ENCODE measurements around the gene AP3B2. TPM values are rescaled to one million over a fixed set of nuclear protein-coding genes. Genes with fewer than 3 reads are reported as not detected.
"Not testable (repeated sequence)": the region's sequence is repeated elsewhere in the genome, so short reads cannot be mapped to it uniquely, and the experiment has no call there.

The AP3B2 gene
- total RNA-seq, 3 donors from 2014 or later = 4.6 to 8.0 (median 5.3) TPM

DNA sequence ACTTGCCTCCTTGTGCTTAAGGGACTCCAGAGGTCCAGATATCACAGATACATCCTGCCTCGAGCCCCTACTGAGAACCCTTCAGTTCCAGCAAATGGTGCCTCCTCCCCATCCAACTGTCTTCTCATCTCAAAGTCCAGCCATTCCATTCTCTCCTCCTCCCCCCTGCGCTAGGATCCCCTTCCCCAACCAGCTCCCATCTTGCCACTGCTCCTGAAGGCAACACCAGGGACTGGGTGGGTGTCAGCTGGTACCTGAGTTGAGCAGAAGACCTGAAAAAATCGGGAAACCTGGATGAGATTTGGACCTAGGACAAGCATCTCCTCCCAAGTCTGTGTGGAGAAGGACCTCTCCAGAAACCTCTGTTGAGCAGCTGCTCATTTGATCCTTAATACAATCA is 2.4 kb upstream of the AP3B2 start:
- intact Hi-C loops (cut with DNase I; ENCODE audit: low total_unique reads) = loop anchor here (2.0 kb wide), 1 partner anchor 191 kb away; no protein-coding TSS in a partner anchor
- H3K4me3 ChIP-seq = no peak overlapping the region
- no peaks in the 10 kb centered on the region for H3K36me3 ChIP-seq
- H3K9me3 ChIP-seq = no peaks in the 10 kb centered on the region
- peaks cover 0 to 5% of the 10 kb centered on the region in 2 donors for H3K4me1 ChIP-seq
- H3K27ac ChIP-seq = no peak overlapping the region
- TF ChIP-seq, protein P1, sequence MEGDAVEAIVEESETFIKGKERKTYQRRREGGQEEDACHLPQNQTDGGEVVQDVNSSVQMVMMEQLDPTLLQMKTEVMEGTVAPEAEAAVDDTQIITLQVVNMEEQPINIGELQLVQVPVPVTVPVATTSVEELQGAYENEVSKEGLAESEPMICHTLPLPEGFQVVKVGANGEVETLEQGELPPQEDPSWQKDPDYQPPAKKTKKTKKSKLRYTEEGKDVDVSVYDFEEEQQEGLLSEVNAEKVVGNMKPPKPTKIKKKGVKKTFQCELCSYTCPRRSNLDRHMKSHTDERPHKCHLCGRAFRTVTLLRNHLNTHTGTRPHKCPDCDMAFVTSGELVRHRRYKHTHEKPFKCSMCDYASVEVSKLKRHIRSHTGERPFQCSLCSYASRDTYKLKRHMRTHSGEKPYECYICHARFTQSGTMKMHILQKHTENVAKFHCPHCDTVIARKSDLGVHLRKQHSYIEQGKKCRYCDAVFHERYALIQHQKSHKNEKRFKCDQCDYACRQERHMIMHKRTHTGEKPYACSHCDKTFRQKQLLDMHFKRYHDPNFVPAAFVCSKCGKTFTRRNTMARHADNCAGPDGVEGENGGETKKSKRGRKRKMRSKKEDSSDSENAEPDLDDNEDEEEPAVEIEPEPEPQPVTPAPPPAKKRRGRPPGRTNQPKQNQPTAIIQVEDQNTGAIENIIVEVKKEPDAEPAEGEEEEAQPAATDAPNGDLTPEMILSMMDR (IDR thresholded peaks at IDR 0.05) = no peak
- TF ChIP-seq POLR2A (IDR thresholded peaks at IDR 0.05) = no peak
- no peak for TF ChIP-seq POLR2AphosphoS5 (IDR thresholded peaks at IDR 0.05)
- no peaks in the 10 kb centered on the region for H3K27me3 ChIP-seq
- no peak for DNase-seq (ENCODE audit: low spot score in 2 of 2)

DNA sequence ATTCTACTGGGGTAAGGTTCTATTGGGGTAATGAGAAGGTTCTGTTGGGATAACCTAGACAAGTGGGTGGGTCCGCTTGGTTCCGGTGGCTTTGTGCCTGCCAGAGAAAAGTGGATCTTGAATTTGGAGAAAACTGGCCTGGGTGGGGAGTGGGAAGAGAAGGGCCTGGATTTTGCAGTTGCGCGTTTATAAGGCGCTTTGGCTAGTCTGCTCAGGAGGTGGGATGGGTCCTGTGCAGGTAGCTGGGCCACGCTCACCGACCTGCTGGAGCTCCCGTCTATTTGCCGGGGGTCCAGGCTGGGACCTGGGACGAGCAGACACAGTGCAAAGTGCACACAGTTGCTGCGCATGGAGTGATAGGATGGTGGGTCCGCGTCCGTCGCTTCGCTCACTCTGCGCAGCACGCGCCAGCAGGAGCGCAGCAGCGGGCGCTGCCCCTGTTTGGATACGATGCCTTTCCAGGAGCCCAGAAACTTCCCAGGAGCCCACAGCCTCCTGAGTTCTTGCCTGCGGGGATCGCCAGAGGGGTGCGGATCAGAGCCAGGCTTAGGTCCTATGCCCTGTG is 1.3 kb upstream of the AP3B2 start:
- no peaks in the 10 kb centered on the region for H3K36me3 ChIP-seq
- H3K27ac ChIP-seq = no peak overlapping the region
- no peaks in the 10 kb centered on the region for H3K9me3 ChIP-seq
- intact Hi-C loops (cut with DNase I; ENCODE audit: low total_unique reads) = no loop called here
- no peak for DNase-seq (ENCODE audit: low spot score in 2 of 2)
- H3K4me1 ChIP-seq = peaks cover 0 to 5% of the 10 kb centered on the region in 2 donors
- H3K27me3 ChIP-seq = no peaks in the 10 kb centered on the region
- TF ChIP-seq, protein P1 (IDR thresholded peaks at IDR 0.05) = no peak
- TF ChIP-seq POLR2AphosphoS5 (IDR thresholded peaks at IDR 0.05) = no peak
- no peak for TF ChIP-seq POLR2A (IDR thresholded peaks at IDR 0.05)
- H3K4me3 ChIP-seq = no peak overlapping the region

DNA sequence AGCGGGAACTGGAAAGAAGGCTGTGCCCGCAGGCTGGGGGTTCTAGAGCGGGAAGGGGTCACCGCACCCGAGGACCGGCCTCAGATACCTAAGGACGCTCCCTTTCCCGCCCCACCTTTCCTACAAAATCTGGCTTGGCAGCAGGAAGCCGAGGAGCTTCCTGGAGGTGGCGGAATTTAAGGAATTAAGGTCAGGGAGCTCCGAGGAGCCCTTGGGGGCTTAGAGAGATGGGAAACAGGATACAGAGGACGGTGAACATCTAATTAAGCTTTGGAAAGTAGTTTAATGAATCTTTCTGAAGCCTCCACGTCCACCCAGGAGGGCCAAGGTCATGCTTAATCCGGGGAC is 507 bp upstream of the AP3B2 start:
- peak overlapping the region; percentile 58 to 86 (median 61) for H3K4me3 ChIP-seq
- H3K27ac ChIP-seq = peak overlapping the region; percentile 9 to 76
- H3K4me1 ChIP-seq = peaks cover 0 to 5% of the 10 kb centered on the region in 2 donors
- H3K9me3 ChIP-seq = no peaks in the 10 kb centered on the region
- H3K36me3 ChIP-seq = no peaks in the 10 kb centered on the region
- no peak for TF ChIP-seq POLR2A (IDR thresholded peaks at IDR 0.05)
- H3K27me3 ChIP-seq = no peaks in the 10 kb centered on the region
- no peak for DNase-seq (ENCODE audit: low spot score in 2 of 2)
- intact Hi-C loops (cut with DNase I; ENCODE audit: low total_unique reads) = no loop called here

DNA sequence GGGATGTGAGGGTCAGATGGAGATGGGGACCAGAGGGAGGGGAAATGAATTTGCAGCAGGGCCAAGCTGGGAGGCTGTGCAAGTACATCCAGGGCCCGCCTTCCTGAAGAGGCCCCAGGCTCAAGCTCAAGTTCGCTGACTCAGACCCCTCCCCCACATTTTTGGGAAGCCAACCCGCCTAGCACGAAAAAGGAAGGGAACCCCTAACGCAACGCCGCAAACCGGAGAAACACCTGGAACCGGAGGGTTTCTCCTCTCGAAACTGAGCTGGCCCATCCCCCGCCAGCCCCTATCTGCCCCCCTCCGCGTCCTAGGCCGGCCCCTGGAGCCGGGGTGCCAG is 624 bp downstream of the AP3B2 start:
- intact Hi-C loops (cut with DNase I; ENCODE audit: low total_unique reads) = no loop called here
- no peak for TF ChIP-seq POLR2AphosphoS5 (IDR thresholded peaks at IDR 0.05)
- TF ChIP-seq, protein P1 (IDR thresholded peaks at IDR 0.05) = no peak
- no peak for TF ChIP-seq POLR2A (IDR thresholded peaks at IDR 0.05)

DNA sequence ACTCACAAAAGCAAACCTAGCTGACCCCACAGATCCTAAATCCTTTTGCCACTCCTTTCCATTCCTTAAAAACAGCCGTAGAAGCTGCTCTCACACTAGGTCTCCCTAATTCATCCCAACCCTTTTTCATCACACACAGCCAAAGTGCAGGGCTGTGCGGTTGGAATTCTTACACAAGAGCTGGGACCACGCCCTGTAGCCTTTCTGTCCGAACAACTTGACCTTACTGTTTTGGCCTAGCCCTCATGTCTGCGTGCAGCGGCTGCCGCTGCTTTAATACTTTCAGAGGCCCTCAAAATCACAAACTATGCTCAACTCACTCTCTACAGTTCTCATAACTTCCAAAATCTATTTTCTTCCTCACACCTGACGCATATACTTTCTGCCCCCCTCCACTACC is 3.8 kb downstream of the AP3B2 start:
- H3K27me3 ChIP-seq; intact Hi-C loops (cut with DNase I; ENCODE audit: low total_unique reads); H3K27ac ChIP-seq; DNase-seq (ENCODE audit: low spot score in 2 of 2); H3K4me1 ChIP-seq; H3K36me3 ChIP-seq; H3K9me3 ChIP-seq; H3K4me3 ChIP-seq: not testable (repeated sequence)

More for the DNA sequence above, 624 bp downstream of the AP3B2 start:
- Histone ChIP-seq H3K9me3 (no peaks in the 10 kb centered on the region), H3K4me3 (peak overlapping the region; percentile 58 to 86 (median 61)), H3K27ac (no peak overlapping the region), H3K36me3 (no peaks in the 10 kb centered on the region), H3K4me1 (peaks cover 0 to 5% of the 10 kb centered on the region in 2 donors), H3K27me3 (no peaks in the 10 kb centered on the region)
- DNase-seq (ENCODE audit: low spot score in 2 of 2) = no peak

DNA sequence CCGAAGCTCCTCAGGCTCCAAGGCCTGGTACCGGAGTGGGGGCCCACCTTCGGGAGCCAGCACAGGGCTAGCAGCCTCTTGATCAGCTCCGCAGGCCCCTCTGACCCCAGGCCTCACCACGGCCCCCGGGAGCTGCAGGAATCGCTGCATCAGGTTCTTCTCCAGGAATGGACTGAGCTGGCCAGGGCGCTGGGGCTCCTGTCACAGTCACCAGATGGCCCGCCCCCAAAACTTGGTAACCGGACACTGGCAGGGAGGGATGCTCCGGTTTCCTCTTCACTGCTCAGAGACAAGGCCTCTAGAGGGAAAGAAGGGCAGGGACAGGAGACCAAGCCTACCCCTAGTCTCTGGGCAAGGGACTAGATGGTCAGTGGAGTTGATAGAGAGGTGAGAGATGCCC is 9.9 kb downstream of the AP3B2 start:
- TF ChIP-seq POLR2AphosphoS5 (IDR thresholded peaks at IDR 0.05) = no peak
- no peak for TF ChIP-seq POLR2A (IDR thresholded peaks at IDR 0.05)
- TF ChIP-seq, protein P1 (IDR thresholded peaks at IDR 0.05) = no peak
- DNase-seq (ENCODE audit: low spot score in 2 of 2) = no peak
- H3K27me3 ChIP-seq = no peaks in the 10 kb centered on the region
- H3K36me3 ChIP-seq = no peaks in the 10 kb centered on the region
- intact Hi-C loops (cut with DNase I; ENCODE audit: low total_unique reads) = no loop called here
- H3K4me3 ChIP-seq = no peak overlapping the region
- H3K27ac ChIP-seq = no peak overlapping the region
- no peaks in the 10 kb centered on the region for H3K4me1 ChIP-seq
- H3K9me3 ChIP-seq = no peaks in the 10 kb centered on the region

Measured in breast epithelium (tissue), 4 donors.